Right lung (tissue), 5 donors: ENCODE results near the gene DELE1. TPM values are rescaled to one million over a fixed set of nuclear protein-coding genes. Genes with fewer than 3 reads are reported as not detected.

ENCODE experiments used
- DNase-seq, 2 donors: peaks; one replicate each; pipeline ENCODE4 v3.0.0-alpha.2; 2013
- polyA plus RNA-seq, 5 donors: library from polyadenylated mRNA; unstranded; fragments of 120-200 nt; gene quantifications; one replicate each; pipeline versions ENCODE4 v1.2.1 to v1.2.3, GENCODE V29; 2013; ENCODE audit warnings: inconsistent platforms in 1 of 5, low replicate concordance in 1 of 5; ENCODE audit not compliant: insufficient read length in 5 of 5, insufficient read depth in 1 of 5

The DELE1 gene
- polyA plus RNA-seq, 5 donors, result 142 to 165 (median 146) TPM

DNA sequence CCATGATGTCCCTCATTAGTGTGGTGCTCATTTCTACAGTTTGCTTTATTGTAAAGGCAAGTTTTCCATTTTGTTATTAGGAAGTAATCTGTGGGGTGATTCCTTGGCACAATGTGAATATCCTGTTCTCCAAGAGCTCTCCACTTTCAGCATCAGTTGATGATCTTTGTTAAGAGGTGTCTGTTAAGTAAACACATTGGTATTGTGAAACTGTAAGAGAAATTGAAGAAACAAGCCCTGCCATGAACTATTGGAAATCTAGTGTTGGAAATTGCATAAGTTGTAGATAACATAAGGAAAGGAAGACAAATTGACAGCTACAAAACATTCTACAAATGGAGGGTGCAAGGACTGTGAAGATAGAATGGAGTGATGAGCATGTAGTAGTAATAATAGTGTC is 62.4 kb downstream of the DELE1 start:
- no peak for DNase-seq

- no peak for DNase-seq
Observed at GRCh38 chr5:141989720-141990119, 66.0 kb downstream of the DELE1 start.

Other genes starting within 250 kb of the DELE1 start
- 10 to 100 TPM; 35.3 to 50.1 (median 42.3) TPM for gene ARAP3, start 241.6 kb upstream of the DELE1 start, polyA plus RNA-seq
- gene PCDH1, start 45.5 kb upstream of the DELE1 start, polyA plus RNA-seq, result 10 to 100 TPM; 22.2 to 32.4 (median 24.8) TPM
- gene PCDH12, start 34.3 kb downstream of the DELE1 start, polyA plus RNA-seq, result 10 to 100 TPM; 33.0 to 41.9 (median 35.7) TPM
- gene RNF14, start 45.2 kb downstream of the DELE1 start, polyA plus RNA-seq, result 10 to 100 TPM; 43.5 to 50.3 (median 49.4) TPM
- 10 to 100 TPM; 36.0 to 42.3 (median 40.2) TPM for gene GNPDA1, start 89.2 kb downstream of the DELE1 start, polyA plus RNA-seq
- gene NDFIP1, start 184.9 kb downstream of the DELE1 start, polyA plus RNA-seq, result 100 to 1,000 TPM in 3 of 5 donors, 10 to 100 TPM in 2; 93.6 to 115 (median 105) TPM